Nephron progenitor cell (in vitro differentiated cells): ENCODE measurements around the gene BBS9.
A peak's percentile ranks its signal among the peaks of the same experiment; 100 is the strongest.

Source experiments
- DNase-seq: peaks from one replicate; pipeline ENCODE4 v3.0.0; 2021
- H3K27ac Mint-ChIP-seq: 2 replicates; pipeline ENCODE4 v1.8.0; 2021; ENCODE audit warnings: mild to moderate bottlenecking, moderate library complexity, mixed read lengths
- H3K27me3 Mint-ChIP-seq: 2 replicates; pipeline ENCODE4 v1.8.0; 2021; ENCODE audit warnings: mild to moderate bottlenecking, low read depth, mixed read lengths; ENCODE audit not compliant: poor library complexity
- H3K36me3 Mint-ChIP-seq: 2 replicates; pipeline ENCODE4 v1.8.0; 2021; ENCODE audit warnings: low read depth, mixed read lengths
- H3K4me1 Mint-ChIP-seq: 2 replicates; pipeline ENCODE4 v1.8.0; 2021; ENCODE audit warnings: mixed read lengths
- H3K4me3 Mint-ChIP-seq: 2 replicates; pipeline ENCODE4 v1.8.0; 2021; ENCODE audit warnings: mild to moderate bottlenecking, moderate library complexity, mixed read lengths
- H3K9me3 Mint-ChIP-seq: 2 replicates; pipeline ENCODE4 v1.8.0; 2021; ENCODE audit warnings: mild to moderate bottlenecking, moderate library complexity, mixed read lengths
- TF ChIP-seq, protein P1 (sequence below): fragments of 200-600 bp; sonication (generic); IDR thresholded peaks from 2 replicates; pipeline ENCODE4 v1.5.0; 2021; ENCODE audit warnings: antibody characterized with exemption

The BBS9 gene

DNA sequence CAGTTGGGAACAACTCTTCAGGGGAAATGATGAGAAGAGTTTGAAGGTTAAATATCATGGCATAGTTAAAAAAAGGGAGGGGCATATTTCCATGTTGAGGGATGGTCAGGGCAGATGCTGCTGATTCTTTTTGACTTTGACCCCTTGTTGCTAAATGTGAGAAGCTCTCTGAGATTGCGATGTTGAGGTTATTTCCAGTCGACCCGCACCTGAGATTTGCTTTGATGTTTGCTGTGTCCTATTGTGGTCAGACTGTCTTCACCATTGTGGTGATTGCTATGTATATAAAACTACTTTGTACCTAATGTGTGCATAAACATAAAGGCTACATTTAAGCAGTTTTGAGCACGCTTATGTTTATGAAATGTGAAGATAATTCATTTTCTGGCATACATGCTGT lies 90.9 kb downstream of the BBS9 start:
- no peak for DNase-seq
- TF ChIP-seq, protein P1, sequence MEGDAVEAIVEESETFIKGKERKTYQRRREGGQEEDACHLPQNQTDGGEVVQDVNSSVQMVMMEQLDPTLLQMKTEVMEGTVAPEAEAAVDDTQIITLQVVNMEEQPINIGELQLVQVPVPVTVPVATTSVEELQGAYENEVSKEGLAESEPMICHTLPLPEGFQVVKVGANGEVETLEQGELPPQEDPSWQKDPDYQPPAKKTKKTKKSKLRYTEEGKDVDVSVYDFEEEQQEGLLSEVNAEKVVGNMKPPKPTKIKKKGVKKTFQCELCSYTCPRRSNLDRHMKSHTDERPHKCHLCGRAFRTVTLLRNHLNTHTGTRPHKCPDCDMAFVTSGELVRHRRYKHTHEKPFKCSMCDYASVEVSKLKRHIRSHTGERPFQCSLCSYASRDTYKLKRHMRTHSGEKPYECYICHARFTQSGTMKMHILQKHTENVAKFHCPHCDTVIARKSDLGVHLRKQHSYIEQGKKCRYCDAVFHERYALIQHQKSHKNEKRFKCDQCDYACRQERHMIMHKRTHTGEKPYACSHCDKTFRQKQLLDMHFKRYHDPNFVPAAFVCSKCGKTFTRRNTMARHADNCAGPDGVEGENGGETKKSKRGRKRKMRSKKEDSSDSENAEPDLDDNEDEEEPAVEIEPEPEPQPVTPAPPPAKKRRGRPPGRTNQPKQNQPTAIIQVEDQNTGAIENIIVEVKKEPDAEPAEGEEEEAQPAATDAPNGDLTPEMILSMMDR = no peak
- peaks cover 21% of the 10 kb centered on the region for H3K36me3 Mint-ChIP-seq
- H3K27me3 Mint-ChIP-seq = no peaks in the 10 kb centered on the region
- peak overlapping the region; percentile 71 for H3K27ac Mint-ChIP-seq
- H3K4me1 Mint-ChIP-seq = no peaks in the 10 kb centered on the region
- no peak overlapping the region for H3K4me3 Mint-ChIP-seq
- H3K9me3 Mint-ChIP-seq = peaks cover 21% of the 10 kb centered on the region

DNA sequence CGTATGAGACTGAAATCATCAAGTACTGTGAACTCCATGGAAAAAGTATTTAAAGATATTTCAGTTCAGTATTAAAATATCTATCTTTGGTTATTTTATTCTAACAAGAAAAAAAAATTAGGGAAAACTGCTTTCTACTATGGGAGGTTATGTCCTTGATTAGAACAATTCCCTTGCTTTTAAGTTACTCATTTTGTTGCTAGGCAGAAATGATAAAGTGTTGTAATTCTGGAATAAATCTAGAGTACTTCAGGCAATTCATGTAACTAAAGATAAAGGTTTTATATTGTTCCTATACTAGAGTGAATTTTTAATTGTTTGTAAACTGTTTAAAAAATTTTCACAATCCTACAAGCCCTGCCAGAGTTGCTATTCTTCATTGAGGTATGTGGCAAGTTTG lies 92.0 kb downstream of the BBS9 start:
- Mint-ChIP-seq H3K27ac (no peak overlapping the region), H3K4me3 (no peak overlapping the region), H3K9me3 (peaks cover 16% of the 10 kb centered on the region), H3K36me3 (peaks cover 17% of the 10 kb centered on the region), H3K4me1 (no peaks in the 10 kb centered on the region), H3K27me3 (peaks cover 4% of the 10 kb centered on the region)
- TF ChIP-seq, protein P1 = no peak
- no peak for DNase-seq

DNA sequence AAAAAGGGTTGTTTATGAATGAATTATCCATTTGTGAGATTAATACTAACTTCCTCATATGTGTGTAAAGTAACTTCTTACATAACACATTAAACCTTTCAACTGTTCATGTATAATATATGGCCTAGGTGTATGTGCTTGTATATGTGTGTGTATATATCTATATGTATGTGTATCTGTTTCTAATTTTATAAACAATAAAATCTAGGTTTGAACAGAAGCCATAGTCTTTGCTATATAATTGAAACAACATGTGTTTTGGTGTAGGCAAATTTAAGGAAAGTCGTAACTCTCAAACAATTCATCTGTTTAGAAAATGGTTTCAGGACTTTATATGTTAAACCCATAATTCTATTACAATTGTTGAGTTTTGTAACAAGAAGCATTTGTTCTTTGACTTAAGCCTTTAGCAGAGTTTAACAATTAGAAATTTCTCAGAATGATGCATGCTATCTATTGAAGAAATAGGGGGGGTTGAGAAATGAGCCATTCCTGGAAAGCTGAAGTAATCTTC lies 103.3 kb downstream of the BBS9 start:
- Mint-ChIP-seq H3K4me1 (no peaks in the 10 kb centered on the region), H3K36me3 (no peaks in the 10 kb centered on the region), H3K4me3 (no peak overlapping the region), H3K27ac (no peak overlapping the region), H3K27me3 (peaks cover 8% of the 10 kb centered on the region), H3K9me3 (no peaks in the 10 kb centered on the region)
- TF ChIP-seq, protein P1 = no peak
- DNase-seq = no peak

DNA sequence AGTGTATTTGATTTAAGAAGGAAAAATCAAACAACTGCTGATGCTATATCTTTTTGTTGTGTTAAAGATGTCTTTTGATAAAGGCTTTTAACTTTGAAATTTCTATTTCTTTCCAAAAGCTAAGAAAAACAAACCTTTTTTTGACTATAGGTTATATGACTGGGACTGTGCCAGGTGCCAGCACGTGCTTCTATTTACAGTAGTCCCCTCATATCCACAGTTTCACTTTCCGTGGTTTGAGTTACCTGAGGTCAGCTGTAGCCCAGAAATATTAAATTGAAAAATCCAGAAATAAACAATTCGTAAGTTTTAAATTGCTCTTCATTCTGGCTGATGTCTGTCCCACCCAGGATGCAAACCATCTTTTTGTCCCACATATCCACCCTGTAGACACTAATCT lies 104.3 kb downstream of the BBS9 start:
- Mint-ChIP-seq H3K27me3 (peaks cover 8% of the 10 kb centered on the region), H3K4me3 (no peak overlapping the region), H3K4me1 (no peaks in the 10 kb centered on the region), H3K27ac (no peak overlapping the region), H3K36me3 (no peaks in the 10 kb centered on the region), H3K9me3 (no peaks in the 10 kb centered on the region)
- TF ChIP-seq, protein P1 = no peak
- no peak for DNase-seq

DNA sequence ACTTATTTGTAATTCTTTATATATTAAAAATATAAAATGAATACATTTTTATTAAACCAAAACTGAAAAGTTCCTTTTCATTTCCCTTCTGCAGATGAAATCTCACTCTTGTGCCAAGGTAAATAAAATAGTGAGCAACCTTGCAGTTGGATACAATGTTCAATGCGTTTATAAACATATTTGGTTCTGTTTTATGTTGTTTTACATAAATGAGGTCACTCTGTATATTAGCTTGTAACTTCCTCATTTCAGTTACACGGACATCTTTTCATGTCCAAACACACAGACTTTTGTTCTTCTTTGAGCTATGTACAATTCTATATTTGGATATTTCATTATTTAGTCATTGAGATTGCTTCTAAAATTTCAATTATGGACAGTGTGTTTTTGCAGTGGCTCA lies 107.7 kb downstream of the BBS9 start:
- H3K27me3 Mint-ChIP-seq = no peaks in the 10 kb centered on the region
- no peaks in the 10 kb centered on the region for H3K4me1 Mint-ChIP-seq
- no peak overlapping the region for H3K4me3 Mint-ChIP-seq
- no peak overlapping the region for H3K27ac Mint-ChIP-seq
- no peaks in the 10 kb centered on the region for H3K36me3 Mint-ChIP-seq
- TF ChIP-seq, protein P1 = no peak
- no peak for DNase-seq
- no peaks in the 10 kb centered on the region for H3K9me3 Mint-ChIP-seq

DNA sequence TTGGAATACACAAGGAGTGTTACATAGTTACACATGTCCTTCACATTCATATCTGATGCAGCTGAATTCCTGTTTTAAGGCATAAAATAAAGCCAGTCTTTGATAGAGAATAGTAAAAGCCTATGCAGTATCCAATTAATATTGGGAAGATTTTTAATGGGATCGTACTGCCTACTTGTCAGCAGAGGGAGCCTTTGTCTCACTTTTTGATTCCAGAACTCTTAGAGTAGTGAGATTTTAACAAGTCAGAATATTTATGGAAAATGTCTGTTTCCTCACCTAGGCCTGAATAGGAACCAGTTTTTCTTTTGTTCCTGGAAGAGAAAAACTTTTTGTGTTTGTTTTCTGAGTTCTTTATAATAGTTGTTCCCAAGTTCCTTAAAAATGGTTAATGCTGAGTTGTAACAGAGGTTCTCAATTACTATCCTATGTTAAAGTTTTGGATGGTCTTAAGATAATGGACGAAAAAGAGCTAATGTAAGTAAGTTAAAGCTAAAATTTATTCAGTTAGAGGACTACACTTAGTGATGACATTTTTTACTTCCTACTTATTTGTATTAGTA lies 114.0 kb downstream of the BBS9 start:
- Mint-ChIP-seq H3K9me3 (no peaks in the 10 kb centered on the region), H3K36me3 (no peaks in the 10 kb centered on the region), H3K4me3 (no peak overlapping the region), H3K27me3 (no peaks in the 10 kb centered on the region), H3K27ac (no peak overlapping the region), H3K4me1 (peaks cover 5% of the 10 kb centered on the region)
- TF ChIP-seq, protein P1 = peak; percentile 72
- DNase-seq = peak; percentile 11
